22Rv1 (cell line): ENCODE results near the gene GABRD.

ENCODE experiments used
- H3K27ac ChIP-seq: fragments of 450-650 bp; 2 replicates; pipeline ENCODE4 v1.5.1; 2017
- CTCF ChIP-seq: fragments of 450-650 bp; IDR thresholded peaks from 2 replicates; pipeline ENCODE4 v1.5.1; 2017; ENCODE audit warnings: mild to moderate bottlenecking
- ZFX ChIP-seq: fragments of 450-650 bp; IDR thresholded peaks from 2 replicates; pipeline ENCODE4 v1.6.1; 2017; ENCODE audit warnings: antibody characterized with exemption, borderline replicate concordance

Gene GABRD

DNA sequence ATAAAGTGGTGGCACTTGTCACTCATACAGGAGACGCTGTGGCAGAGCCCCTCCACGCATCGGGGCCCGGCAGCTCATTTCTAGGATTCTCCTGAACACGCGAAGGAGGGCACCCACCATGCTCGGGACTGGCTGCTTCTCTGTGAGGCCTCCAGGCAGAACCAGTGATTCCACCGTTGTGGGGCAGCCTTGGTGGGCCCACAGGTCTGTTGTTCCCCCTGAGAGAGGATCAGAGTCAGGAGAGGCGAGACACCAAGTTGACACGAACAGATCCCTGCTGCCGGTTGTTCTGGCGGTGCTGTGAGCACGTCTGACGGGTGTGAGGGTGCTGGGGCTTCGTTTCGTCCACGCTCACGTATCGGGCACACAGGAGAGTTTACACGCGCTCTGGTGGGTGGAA, 57.7 kb downstream of the GABRD start:
- H3K27ac ChIP-seq: no peak overlapping the region
- TF ChIP-seq ZFX (no peak), CTCF (no peak)

DNA sequence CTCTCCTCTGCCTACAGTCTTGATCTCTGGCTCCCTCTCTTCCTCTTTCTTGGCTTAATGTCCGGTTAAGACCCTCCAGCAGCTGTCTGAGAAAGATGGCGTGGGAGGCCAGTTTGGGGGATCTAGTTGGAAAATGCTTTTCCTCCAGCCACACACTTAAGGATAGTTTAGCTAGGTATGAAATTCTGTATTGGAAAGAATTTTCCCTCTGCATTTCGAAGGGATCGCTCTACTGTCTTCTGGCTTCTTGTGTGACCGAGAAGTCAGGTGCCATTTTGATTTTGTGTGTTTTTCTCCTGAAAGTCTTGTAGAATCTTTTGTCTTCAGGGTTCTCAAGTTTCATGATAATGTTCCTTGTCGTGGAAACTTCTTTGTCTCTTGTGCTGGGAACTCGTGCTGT, 59.0 kb downstream of the GABRD start:
- H3K27ac ChIP-seq: no peak overlapping the region
- TF ChIP-seq ZFX: no peak
- no peak for TF ChIP-seq CTCF

DNA sequence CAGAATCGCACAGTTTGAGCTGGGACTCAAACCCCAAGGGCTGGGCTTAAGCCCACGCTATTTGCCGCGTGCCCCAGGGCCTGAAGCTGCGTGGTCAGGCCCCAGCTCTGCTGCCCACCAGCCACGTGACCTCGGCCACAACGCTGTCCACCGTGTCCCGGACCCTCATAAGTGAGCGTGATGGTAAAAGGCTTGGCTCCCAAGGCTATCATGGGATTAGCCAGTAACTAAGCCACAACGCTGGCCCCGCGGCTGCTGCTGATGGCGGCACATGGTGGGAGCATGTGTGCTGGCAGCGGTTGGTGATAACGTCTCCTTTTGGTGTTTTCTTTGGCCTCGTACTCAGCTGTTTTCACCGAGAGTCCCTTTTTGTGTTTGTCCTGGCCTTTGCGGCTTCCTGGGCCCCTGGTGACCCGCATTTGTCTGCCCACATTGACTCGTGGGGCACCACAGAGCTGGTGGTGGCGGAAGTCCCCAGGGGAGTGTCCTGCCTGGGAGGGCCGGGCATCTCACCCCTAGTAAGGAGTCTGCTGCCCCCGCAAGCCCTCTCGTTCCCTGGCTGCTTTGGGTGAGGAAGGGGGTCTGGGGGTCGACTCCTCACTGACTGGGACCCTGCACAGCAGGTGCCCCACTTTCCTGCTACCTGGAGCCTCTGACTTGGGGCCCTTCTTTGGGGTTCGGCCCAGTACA, 60.4 kb downstream of the GABRD start:
- no peak overlapping the region for H3K27ac ChIP-seq
- no peak for TF ChIP-seq ZFX
- TF ChIP-seq CTCF: no peak

DNA sequence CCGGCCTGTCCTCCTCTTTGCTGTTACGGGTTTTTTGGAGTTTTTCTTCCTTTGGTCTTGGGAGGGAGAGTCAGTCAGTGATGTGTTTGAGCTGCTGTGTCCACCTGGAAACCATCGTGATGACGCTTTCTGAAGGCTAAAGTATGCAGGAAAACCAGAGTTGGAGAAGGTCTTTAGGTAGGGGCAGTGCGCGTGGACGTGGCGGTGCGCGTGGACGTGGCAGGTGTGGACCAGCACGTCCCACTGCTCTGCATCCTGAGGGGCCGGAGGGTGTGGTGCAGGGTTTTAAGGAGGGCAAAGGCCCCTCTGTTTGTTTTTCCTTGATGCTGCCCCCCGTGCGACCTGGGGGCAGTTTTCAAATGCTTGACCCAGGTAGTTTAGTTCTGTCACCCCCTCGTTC, 61.0 kb downstream of the GABRD start:
- no peak overlapping the region for H3K27ac ChIP-seq
- TF ChIP-seq ZFX (no peak), CTCF (no peak)
